A673 (cell line): Measurements from ENCODE around the gene CCDC80. TPM values are rescaled to one million over a fixed set of nuclear protein-coding genes. Genes with fewer than 3 reads are reported as not detected.
A peak's percentile ranks its signal among the peaks of the same experiment; 100 is the strongest.

Source experiments
- BruUV-seq: library from RNA; stranded (reverse); fragments of 400-500 nt; replicated peaks from 2 replicates; lab custom pipeline; 2021; lab: Mats Ljungman, UMichigan
- CTCF ChIA-PET: fragments of 300-600 bp; sonication (Branson Sonifier 250); formaldehyde crosslinking; loops from one replicate; lab custom pipeline; 2022; ENCODE audit warnings: antibody characterized with exemption; lab: Charles Lee
- POLR2A ChIA-PET: fragments of 300-600 bp; sonication (Branson Sonifier 250); formaldehyde crosslinking; loops from one replicate; lab custom pipeline; 2022; ENCODE audit warnings: antibody characterized with exemption; ENCODE audit not compliant: low non-redundant PET; lab: Charles Lee
- DNase-seq: peaks from one replicate; pipeline ENCODE4 v3.0.0-alpha.2; 2015; ENCODE audit warnings: low spot score
- H3K27ac ChIP-seq: fragments of 200-600 bp; sonication (generic); 2 replicates; pipeline ENCODE4 v1.5.1; 2016; ENCODE audit warnings: mixed run types, low read depth, mild to moderate bottlenecking, mixed read lengths, antibody characterized with exemption, low read length; ENCODE audit not compliant: poor library complexity, severe bottlenecking
- H3K27me3 ChIP-seq: fragments of 200-600 bp; sonication (generic); replicated peaks from 2 replicates; pipeline ENCODE4 v1.6.1; 2017; ENCODE audit warnings: mixed run types, low read depth, mild to moderate bottlenecking, mixed read lengths, antibody characterized with exemption, low read length; ENCODE audit not compliant: insufficient read depth, poor library complexity
- H3K36me3 ChIP-seq: fragments of 200-600 bp; sonication (generic); 2 replicates; pipeline ENCODE4 v1.6.1; 2016; ENCODE audit warnings: mixed run types, mild to moderate bottlenecking, mixed read lengths, antibody characterized with exemption, low read length; ENCODE audit not compliant: insufficient read depth, poor library complexity, severe bottlenecking
- H3K4me1 ChIP-seq: fragments of 200-600 bp; sonication (generic); 2 replicates; pipeline ENCODE4 v1.6.1; 2017; ENCODE audit warnings: mixed run types, mild to moderate bottlenecking, mixed read lengths, antibody characterized with exemption, low read length; ENCODE audit not compliant: insufficient read depth, poor library complexity, severe bottlenecking
- H3K4me3 ChIP-seq: fragments of 200-600 bp; sonication (generic); 2 replicates; pipeline ENCODE4 v1.5.1; 2016; ENCODE audit warnings: low read depth, mixed run types, mild to moderate bottlenecking, mixed read lengths, low read length; ENCODE audit not compliant: poor library complexity, severe bottlenecking
- H3K9me3 ChIP-seq: fragments of 200-600 bp; sonication (generic); 2 replicates; pipeline ENCODE4 v1.6.1; 2016; ENCODE audit warnings: mixed run types, low read depth, mild to moderate bottlenecking, mixed read lengths, antibody characterized with exemption, low read length; ENCODE audit not compliant: poor library complexity, severe bottlenecking
- EZH2 ChIP-seq: fragments of 200-600 bp; sonication (generic); IDR thresholded peaks from 2 replicates; pipeline ENCODE4 v1.6.1; 2017; ENCODE audit warnings: borderline replicate concordance, low read depth, mild to moderate bottlenecking, mixed read lengths, antibody characterized with exemption, low read length; ENCODE audit not compliant: poor library complexity, severe bottlenecking
- intact Hi-C: fragments of 100-400 bp; cut with micrococcal nuclease; formaldehyde crosslinking; loops from one replicate; pipeline ENCODE4 v1.10.0; 2022; ENCODE audit not compliant: unreplicated experiment
- total RNA-seq: library from RNA; stranded (reverse); gene quantifications from 2 replicates; pipeline ENCODE4 v1.2.3, GENCODE V29; 2021
- TF ChIP-seq, protein P1 (sequence below): fragments of 300-800, 200-600 bp; sonication (generic); conservative IDR thresholded peaks from 2 replicates; pipeline ENCODE4 v1.5.1; 2017; ENCODE audit warnings: low read depth, mild to moderate bottlenecking, antibody characterized with exemption, low read length, moderate library complexity, mixed read lengths

The CCDC80 gene
- total RNA-seq, 1 experiment from 2014 or later: 4.7 TPM

- CTCF ChIA-PET: no interaction called here
Measured at GRCh38 chr3:112682361-112682760, 41.4 kb upstream of the CCDC80 start.

DNA sequence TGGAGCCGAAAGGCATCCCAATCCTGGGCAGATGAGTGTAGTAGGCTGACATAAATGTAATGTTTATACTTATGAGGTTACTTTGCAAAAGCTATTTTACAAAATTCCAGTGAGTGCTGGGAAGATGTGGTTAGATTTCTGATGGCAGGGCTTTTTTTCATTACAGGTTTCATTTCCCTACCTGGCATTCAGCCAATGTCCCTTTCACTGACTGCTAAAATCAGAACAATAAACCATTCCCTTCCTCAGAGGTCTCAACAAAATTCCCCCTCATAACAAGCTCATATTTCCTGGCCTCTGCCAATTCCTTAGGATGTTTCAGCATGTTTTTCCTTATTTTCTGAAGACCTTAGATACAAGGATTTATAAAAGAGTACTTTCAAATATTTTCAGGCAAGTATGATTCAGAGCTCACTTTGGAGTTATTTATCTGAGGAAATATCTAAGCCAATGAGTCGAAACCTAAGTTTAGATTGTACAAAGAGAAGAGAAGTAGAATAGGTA lies 40.9 kb upstream of the CCDC80 start:
- ChIA-PET CTCF (no interaction called here), POLR2A (interaction anchor here (0.6 kb wide), 1 partner anchor 1001 kb away, joined by 8 read pairs; no protein-coding TSS in a partner anchor)
- no peak for DNase-seq

More at GRCh38 chr3:112682361-112682760, 41.4 kb upstream of the CCDC80 start:
- POLR2A ChIA-PET: interaction anchor here (0.6 kb wide), 1 partner anchor 1001 kb away, joined by 8 read pairs; no protein-coding TSS in a partner anchor
- no peak for TF ChIP-seq EZH2
- TF ChIP-seq, protein P1, sequence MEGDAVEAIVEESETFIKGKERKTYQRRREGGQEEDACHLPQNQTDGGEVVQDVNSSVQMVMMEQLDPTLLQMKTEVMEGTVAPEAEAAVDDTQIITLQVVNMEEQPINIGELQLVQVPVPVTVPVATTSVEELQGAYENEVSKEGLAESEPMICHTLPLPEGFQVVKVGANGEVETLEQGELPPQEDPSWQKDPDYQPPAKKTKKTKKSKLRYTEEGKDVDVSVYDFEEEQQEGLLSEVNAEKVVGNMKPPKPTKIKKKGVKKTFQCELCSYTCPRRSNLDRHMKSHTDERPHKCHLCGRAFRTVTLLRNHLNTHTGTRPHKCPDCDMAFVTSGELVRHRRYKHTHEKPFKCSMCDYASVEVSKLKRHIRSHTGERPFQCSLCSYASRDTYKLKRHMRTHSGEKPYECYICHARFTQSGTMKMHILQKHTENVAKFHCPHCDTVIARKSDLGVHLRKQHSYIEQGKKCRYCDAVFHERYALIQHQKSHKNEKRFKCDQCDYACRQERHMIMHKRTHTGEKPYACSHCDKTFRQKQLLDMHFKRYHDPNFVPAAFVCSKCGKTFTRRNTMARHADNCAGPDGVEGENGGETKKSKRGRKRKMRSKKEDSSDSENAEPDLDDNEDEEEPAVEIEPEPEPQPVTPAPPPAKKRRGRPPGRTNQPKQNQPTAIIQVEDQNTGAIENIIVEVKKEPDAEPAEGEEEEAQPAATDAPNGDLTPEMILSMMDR: no peak
- no peaks in the 10 kb centered on the region for H3K4me1 ChIP-seq
- intact Hi-C loops: no loop called here
- BruUV-seq: no TSS peak
- no peaks in the 10 kb centered on the region for H3K36me3 ChIP-seq
- H3K27me3 ChIP-seq: no peaks in the 10 kb centered on the region
- H3K9me3 ChIP-seq: no peaks in the 10 kb centered on the region
- no peak overlapping the region for H3K27ac ChIP-seq
- no peak overlapping the region for H3K4me3 ChIP-seq
- DNase-seq: no peak

DNA sequence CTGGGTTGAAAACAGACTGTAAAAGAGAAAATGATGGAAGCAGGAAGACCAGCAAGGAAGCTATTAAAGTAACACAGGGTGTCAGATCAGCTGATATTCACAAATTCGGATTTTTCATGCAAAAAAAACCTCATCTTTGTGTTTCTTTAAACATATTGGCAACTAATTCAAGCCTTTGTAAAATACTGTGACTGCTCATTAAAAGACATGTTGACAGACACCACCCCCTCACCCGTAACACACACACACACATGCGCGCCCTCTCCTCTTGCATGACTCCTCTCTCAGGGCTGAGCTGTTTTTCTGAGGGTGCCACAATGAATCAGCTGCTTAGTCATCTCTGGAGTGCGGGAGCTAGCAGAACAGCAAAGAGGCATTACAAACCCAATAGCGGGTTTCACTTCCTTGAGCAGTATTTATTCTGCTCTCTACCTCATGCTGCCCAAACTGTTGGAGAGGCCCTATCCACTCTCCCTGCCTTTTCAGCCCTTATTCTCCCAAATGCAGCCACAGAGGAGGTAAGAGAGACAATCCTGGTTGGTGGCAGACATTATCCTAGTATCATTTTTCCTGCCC lies 35.8 kb upstream of the CCDC80 start:
- H3K36me3 ChIP-seq: no peaks in the 10 kb centered on the region
- H3K4me1 ChIP-seq: no peaks in the 10 kb centered on the region
- intact Hi-C loops: no loop called here
- POLR2A ChIA-PET: no interaction called here
- BruUV-seq: no TSS peak
- TF ChIP-seq, protein P1: no peak
- H3K27me3 ChIP-seq: no peaks in the 10 kb centered on the region
- H3K9me3 ChIP-seq: no peaks in the 10 kb centered on the region
- no peak overlapping the region for H3K27ac ChIP-seq
- DNase-seq: peak; percentile 70
- CTCF ChIA-PET: no interaction called here
- no peak overlapping the region for H3K4me3 ChIP-seq

More for the DNA sequence above, 40.9 kb upstream of the CCDC80 start:
- H3K36me3 ChIP-seq: no peaks in the 10 kb centered on the region
- H3K27me3 ChIP-seq: no peaks in the 10 kb centered on the region
- intact Hi-C loops: no loop called here
- TF ChIP-seq, protein P1: no peak
- TF ChIP-seq EZH2: no peak
- no peak overlapping the region for H3K4me3 ChIP-seq
- BruUV-seq: no TSS peak
- no peaks in the 10 kb centered on the region for H3K9me3 ChIP-seq
- H3K27ac ChIP-seq: no peak overlapping the region
- no peaks in the 10 kb centered on the region for H3K4me1 ChIP-seq
